Cardiac fibroblast (primary cell): Measurements from ENCODE around the gene PTP4A2.
"Not testable (repeated sequence)": the region's sequence is repeated elsewhere in the genome, so short reads cannot be mapped to it uniquely, and the experiment has no call there.

Experiments used
- DNase-seq, 2 donors: peaks; one replicate each; pipeline versions ENCODE4 v3.0.0 to v3.0.0-alpha.2; 2010; ENCODE audit warnings: low read depth in 2 of 2
- H3K4me3 ChIP-seq, 2 donors: replicated peaks in 1 of 2; 1 replicate in 1 of 2; 2 replicates in 1 of 2; pipeline ENCODE4 v1.5.1; 2011; ENCODE audit warnings: low read depth in 2 of 2, low read length in 2 of 2, mild to moderate bottlenecking in 2 of 2, moderate library complexity in 1 of 2
- CTCF ChIP-seq: IDR thresholded peaks from one replicate; pipeline ENCODE4 v1.5.1; 2011; ENCODE audit warnings: low read depth, mild to moderate bottlenecking, low read length, inconsistent platforms

The PTP4A2 gene

DNA sequence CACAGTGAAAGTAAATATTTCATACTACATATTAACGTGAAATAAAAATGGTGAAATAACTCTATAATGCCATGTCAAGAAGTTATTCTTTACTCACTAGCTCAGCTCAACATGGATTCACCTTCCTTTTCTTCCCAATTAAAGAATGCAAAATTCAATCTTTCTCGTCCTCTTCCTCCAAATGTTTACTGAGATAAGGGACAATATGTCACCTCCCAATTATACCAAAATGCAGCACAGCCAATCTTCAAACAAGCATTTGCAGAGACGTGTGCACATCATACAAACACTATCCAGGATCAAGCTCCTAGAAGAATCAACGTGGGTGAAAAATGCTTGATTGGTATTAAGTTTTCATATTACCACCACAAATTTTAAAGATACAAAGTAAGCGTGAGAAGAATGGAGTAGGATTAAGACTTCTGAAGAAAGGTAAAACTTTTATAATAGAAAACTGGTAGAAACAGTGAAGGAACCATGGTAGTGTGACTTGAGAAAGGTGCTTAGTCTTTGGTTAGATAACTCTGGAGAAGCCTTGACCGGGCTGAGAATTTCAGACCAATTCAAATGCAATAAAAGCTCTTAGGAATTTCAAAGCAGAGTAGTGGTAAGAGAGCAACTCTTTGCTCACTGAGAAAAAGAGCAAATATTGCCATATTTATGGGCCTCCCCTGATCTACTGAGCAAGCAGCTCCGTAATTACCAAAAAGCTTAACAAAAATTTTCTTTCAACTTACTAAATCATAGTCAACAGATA is 7.2 kb downstream of the PTP4A2 start:
- TF ChIP-seq CTCF: no peak
- no peak for DNase-seq
- H3K4me3 ChIP-seq: no peak overlapping the region

DNA sequence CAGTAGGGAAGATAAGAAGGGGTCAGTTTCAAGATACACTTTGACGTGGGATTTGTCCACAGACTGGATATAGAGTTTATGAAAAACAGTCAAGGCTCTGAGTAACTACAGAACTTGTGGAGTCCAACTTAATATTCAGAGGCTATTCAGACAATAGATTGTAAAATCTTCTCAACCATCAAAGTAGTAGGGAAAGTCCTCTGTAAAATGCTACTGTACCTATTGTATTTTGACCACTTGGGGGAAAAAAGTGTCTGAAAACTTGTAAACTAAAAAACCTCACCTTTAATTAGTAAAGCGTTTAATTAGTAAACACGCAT is 10.5 kb downstream of the PTP4A2 start:
- no peak for TF ChIP-seq CTCF
- H3K4me3 ChIP-seq: no peak overlapping the region
- DNase-seq: no peak

- DNase-seq: no peak
- TF ChIP-seq CTCF: no peak
- H3K4me3 ChIP-seq: no peak overlapping the region
Observed at GRCh38 chr1:31926853-31927660, 11.1 kb downstream of the PTP4A2 start.

DNA sequence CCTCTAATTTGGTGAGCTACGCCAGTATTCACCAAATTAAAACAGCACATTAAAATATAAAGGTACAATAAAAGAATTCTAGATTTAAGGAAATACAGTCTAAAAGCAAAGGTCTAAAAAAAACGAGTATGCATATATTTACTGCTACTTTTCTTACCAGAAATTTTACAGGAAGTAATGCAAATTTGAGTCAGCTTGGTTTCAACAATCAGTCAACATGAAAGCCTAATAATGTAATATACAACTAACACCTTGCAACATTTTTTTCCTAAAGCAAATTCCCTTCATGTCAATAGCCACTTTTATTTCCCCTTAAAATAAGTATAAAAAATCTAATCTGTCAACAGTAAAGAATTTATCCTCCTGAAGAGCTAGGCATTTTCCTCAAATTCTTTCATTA is 11.9 kb downstream of the PTP4A2 start:
- no peak overlapping the region for H3K4me3 ChIP-seq
- TF ChIP-seq CTCF: no peak
- no peak for DNase-seq

DNA sequence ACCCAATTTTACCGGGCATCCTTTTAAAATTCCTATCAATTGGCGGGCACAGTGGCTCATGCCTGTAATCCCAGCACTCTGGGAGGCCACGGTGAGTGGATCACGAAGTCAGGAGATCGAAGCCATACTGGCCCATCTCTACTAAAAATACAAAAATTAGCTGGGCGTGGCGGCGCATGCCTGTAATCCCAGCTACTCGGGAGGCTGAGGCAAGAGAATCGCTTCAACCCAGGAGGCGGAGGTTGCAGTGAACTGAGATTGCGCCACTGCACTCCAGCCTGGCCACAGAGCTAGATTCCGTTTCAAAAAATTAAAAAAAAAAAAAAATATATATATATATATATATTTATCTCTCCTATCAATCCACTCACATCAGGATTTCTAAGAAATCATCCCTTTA is 12.3 kb downstream of the PTP4A2 start:
- DNase-seq, H3K4me3 ChIP-seq: not testable (repeated sequence)

DNA sequence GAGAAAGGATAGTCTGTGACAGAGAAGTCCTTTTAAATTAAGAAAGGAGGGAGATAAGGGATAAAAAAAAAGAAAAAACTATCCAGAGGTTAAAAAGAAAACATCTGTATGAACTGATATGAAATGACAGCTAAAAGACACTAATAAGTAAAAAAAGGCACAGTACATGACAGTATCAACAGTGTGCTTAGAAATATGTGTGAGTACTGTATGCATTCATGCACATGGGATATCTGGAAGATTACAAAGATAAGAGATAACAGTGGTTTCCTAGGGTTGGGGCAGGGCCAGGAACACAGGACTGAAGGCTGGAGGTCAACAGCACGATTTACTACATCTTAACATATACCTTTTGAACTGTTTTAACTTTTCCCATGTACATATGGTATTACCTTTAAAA is 13.3 kb downstream of the PTP4A2 start:
- no peak for TF ChIP-seq CTCF
- DNase-seq: no peak
- H3K4me3 ChIP-seq: no peak overlapping the region

GRCh38 chr1:31923901-31924535 is 14.2 kb downstream of the PTP4A2 start:
- DNase-seq: no peak
- H3K4me3 ChIP-seq: no peak overlapping the region
- TF ChIP-seq CTCF: no peak
